ENCODE data around the gene ATP8B3. TPM values are rescaled to one million over a fixed set of nuclear protein-coding genes. Genes with fewer than 3 reads are reported as not detected.

Gene ATP8B3
- total and polyA plus RNA-seq, 9 of the 15 experiments (the other 6 are each of a cell fraction or from before 2014, with no cell fraction given): 1.2 to 12.3 (median 3.8) TPM

GRCh38 chr19:1848399-1849131, 36.5 kb upstream of the ATP8B3 start, which contains the start of gene REXO1 (continued):
- TF ChIP-seq NBN (IDR thresholded peaks at IDR 0.05; ENCODE audit: low read depth) (peak; percentile 83; the same call in 1 of the 2 replicates), CCAR2 (IDR thresholded peaks at IDR 0.05; ENCODE audit: low read depth, low read length) (no peak), HOMEZ (CRISPR knock-in tag; IDR thresholded peaks at IDR 0.05) (no peak), MYBL2 (IDR thresholded peaks at IDR 0.05; ENCODE audit: low read depth) (no peak), MYBL2 (CRISPR knock-in tag; IDR thresholded peaks at IDR 0.05; ENCODE audit: borderline replicate concordance) (no peak), PML (IDR thresholded peaks at IDR 0.05; ENCODE audit: low read length) (no peak; the same call in 1 of the 2 replicates), CTCF (IDR thresholded peaks at IDR 0.05 in 2 of 3, conservative IDR thresholded peaks at IDR 0.05 in 1 of 3; ENCODE audit: insufficient read depth in 2 of 3, low read depth in 1 of 3, low read length in 3 of 3) (peak; percentile 76 to 92 (median 88)), CHCHD3 (CRISPR knock-in tag; IDR thresholded peaks at IDR 0.05) (no peak), ZNF282 (CRISPR knock-in tag; IDR thresholded peaks at IDR 0.05) (no peak), CBFA2T2 (conservative IDR thresholded peaks at IDR 0.05) (no peak), REST (IDR thresholded peaks at IDR 0.05; ENCODE audit: borderline replicate concordance) (peak; percentile 49; the same call in 1 of the 2 replicates), REST (CRISPR knock-in tag; IDR thresholded peaks at IDR 0.05; ENCODE audit: low read depth) (peak; percentile 74; the same call in 1 of the 2 replicates), CTBP1 (IDR thresholded peaks at IDR 0.05; ENCODE audit: borderline replicate concordance) (peak; percentile 74), ZNF280A (IDR thresholded peaks at IDR 0.05; ENCODE audit: low read depth, partially characterized antibody) (no peak)
